DND-41 (cell line): ENCODE data around the gene F3.

Experiments used
- ATAC-seq: fragments of 200-7000 bp; cut with Tn5 transposase; 3 replicates; pipeline ENCODE4 v1.9.1; 2021; ENCODE audit warnings: low read depth; ENCODE audit not compliant: insufficient read depth
- DNase-seq: peaks from one replicate; pipeline ENCODE4 v3.0.0-alpha.2; 2020
- H2AFZ ChIP-seq: 2 replicates; pipeline ENCODE4 v1.6.0; 2012; ENCODE audit warnings: low read depth, low read length
- H3K27ac ChIP-seq: 2 replicates; pipeline ENCODE4 v1.5.1; 2012; ENCODE audit warnings: low read length, inconsistent platforms
- H3K27me3 ChIP-seq: fragments of 200-600 bp; sonication (generic); 2 replicates; pipeline ENCODE4 v1.6.0; 2012; ENCODE audit warnings: low read length, mild to moderate bottlenecking, inconsistent platforms; ENCODE audit not compliant: insufficient read depth, poor library complexity
- H3K36me3 ChIP-seq: 2 replicates; pipeline ENCODE4 v1.5.1; 2012; ENCODE audit warnings: low read length, inconsistent platforms; ENCODE audit not compliant: insufficient read depth
- H3K4me1 ChIP-seq: 2 replicates; pipeline ENCODE4 v1.5.1; 2012; ENCODE audit warnings: mild to moderate bottlenecking, low read length; ENCODE audit not compliant: insufficient read depth
- H3K4me2 ChIP-seq: 2 replicates; pipeline ENCODE4 v1.6.0; 2012; ENCODE audit warnings: mild to moderate bottlenecking, moderate library complexity, low read length, inconsistent platforms; ENCODE audit not compliant: insufficient read depth
- H3K4me3 ChIP-seq, 2 experiments: fragments of 200-600 bp in 1 of 2; shearing (Covaris generic) in 1 of 2; 2 replicates each; pipeline ENCODE4 v1.5.1; 2012 to 2016; ENCODE audit warnings: inconsistent platforms in 2 of 2, low read length in 2 of 2, mild to moderate bottlenecking in 2 of 2, low read depth in 1 of 2, moderate library complexity in 1 of 2
- H3K79me2 ChIP-seq: 2 replicates; pipeline ENCODE4 v1.6.0; 2012; ENCODE audit warnings: low read length, inconsistent platforms; ENCODE audit not compliant: insufficient read depth
- H3K9ac ChIP-seq: 2 replicates; pipeline ENCODE4 v1.6.0; 2012; ENCODE audit warnings: low read depth, mild to moderate bottlenecking, inconsistent platforms, low read length, moderate library complexity
- H3K9me3 ChIP-seq: 2 replicates; pipeline ENCODE4 v1.5.1; 2012; ENCODE audit warnings: low read length, moderate library complexity, mild to moderate bottlenecking, inconsistent platforms; ENCODE audit not compliant: insufficient read depth, severe bottlenecking
- H4K20me1 ChIP-seq: 2 replicates; pipeline ENCODE4 v1.6.0; 2012; ENCODE audit warnings: low read length; ENCODE audit not compliant: insufficient read depth
- EZH2 ChIP-seq: IDR thresholded peaks from 3 replicates; pipeline ENCODE4 v1.6.1; 2012; ENCODE audit warnings: borderline replicate concordance, low read depth, mild to moderate bottlenecking, moderate library complexity, low read length, inconsistent platforms; ENCODE audit not compliant: severe bottlenecking
- TF ChIP-seq, protein P1 (sequence below): IDR thresholded peaks from 2 replicates; pipeline ENCODE4 v1.5.1; 2012; ENCODE audit warnings: borderline replicate concordance, low read length, moderate library complexity, mild to moderate bottlenecking; ENCODE audit not compliant: poor library complexity, severe bottlenecking; ENCODE audit errors: extremely low read depth

F3 gene

DNA sequence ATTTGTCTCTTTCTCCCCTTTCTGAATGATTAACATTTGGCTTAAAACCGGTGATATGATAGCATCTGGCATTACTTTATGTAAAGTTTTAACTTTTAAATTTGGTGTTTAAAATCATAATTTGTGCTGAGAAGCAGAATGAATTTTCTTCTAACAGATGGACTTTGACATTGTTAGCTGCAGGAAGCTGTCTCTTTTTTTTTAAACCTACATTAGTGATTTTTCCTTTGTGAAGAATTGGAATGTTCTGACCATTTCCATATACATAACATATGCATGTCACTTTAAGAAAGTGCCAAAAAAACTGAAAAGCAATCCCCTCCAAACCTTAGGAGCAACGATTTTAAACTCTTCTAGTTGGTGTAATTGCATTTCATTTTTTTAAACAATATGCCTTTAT, 22.2 kb downstream of the F3 start:
- no peak overlapping the region for H3K9ac ChIP-seq
- H3K36me3 ChIP-seq: peaks cover 29% of the 10 kb centered on the region; the same call in 1 of the 2 replicates
- DNase-seq (no peak), ATAC-seq (no peak)
- H3K4me2 ChIP-seq: no peak overlapping the region
- no peaks in the 10 kb centered on the region for H3K79me2 ChIP-seq
- H4K20me1 ChIP-seq: no peaks in the 10 kb centered on the region
- H3K9me3 ChIP-seq: no peaks in the 10 kb centered on the region
- H3K4me1 ChIP-seq: no peaks in the 10 kb centered on the region
- H2AFZ ChIP-seq: no peak overlapping the region
- TF ChIP-seq, protein P1, sequence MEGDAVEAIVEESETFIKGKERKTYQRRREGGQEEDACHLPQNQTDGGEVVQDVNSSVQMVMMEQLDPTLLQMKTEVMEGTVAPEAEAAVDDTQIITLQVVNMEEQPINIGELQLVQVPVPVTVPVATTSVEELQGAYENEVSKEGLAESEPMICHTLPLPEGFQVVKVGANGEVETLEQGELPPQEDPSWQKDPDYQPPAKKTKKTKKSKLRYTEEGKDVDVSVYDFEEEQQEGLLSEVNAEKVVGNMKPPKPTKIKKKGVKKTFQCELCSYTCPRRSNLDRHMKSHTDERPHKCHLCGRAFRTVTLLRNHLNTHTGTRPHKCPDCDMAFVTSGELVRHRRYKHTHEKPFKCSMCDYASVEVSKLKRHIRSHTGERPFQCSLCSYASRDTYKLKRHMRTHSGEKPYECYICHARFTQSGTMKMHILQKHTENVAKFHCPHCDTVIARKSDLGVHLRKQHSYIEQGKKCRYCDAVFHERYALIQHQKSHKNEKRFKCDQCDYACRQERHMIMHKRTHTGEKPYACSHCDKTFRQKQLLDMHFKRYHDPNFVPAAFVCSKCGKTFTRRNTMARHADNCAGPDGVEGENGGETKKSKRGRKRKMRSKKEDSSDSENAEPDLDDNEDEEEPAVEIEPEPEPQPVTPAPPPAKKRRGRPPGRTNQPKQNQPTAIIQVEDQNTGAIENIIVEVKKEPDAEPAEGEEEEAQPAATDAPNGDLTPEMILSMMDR: no peak
- no peak for TF ChIP-seq EZH2
- no peak overlapping the region for H3K4me3 ChIP-seq
- H3K27me3 ChIP-seq: no peaks in the 10 kb centered on the region
- H3K27ac ChIP-seq: no peak overlapping the region

DNA sequence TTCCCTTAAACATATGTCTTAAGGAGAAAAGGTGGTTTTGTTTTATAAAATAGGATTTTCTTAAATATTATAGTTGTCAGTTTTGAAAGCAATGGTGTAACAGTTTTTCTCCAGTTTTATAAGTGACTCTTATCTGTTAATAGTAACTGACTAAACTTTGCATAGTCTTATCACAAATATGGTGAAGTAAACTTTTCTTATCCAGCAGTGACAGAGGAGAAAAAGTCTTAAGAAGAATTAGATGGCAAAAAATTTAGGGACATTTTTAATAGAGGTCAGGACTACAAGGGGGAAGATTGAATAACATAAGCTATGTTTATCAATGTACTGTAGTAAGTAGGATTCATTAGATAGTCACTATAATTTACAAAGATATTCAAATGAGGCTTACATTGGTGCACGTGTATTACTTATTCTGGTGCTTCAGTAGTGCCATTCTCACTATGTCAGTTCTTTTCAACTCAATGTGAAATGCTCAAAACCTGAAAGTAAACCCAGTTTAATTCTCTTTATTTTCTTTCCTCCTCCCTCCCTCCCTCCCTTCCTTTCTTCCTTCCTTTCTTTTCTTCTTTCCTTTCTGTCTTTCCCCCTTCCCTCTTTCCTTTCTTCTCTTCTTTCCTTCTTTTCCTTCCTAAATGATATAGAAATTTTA, 26.1 kb downstream of the F3 start:
- Histone ChIP-seq H3K4me2 (no peak overlapping the region), H3K9me3 (no peaks in the 10 kb centered on the region), H3K4me3 (no peak overlapping the region), H3K27me3 (no peaks in the 10 kb centered on the region), H3K79me2 (no peaks in the 10 kb centered on the region), H3K36me3 (peaks cover 29% of the 10 kb centered on the region; the same call in 1 of the 2 replicates), H3K27ac (no peak overlapping the region), H3K4me1 (no peaks in the 10 kb centered on the region), H2AFZ (no peak overlapping the region), H3K9ac (no peak overlapping the region), H4K20me1 (no peaks in the 10 kb centered on the region)
- TF ChIP-seq, protein P1: no peak
- TF ChIP-seq EZH2: no peak
- ATAC-seq (no peak), DNase-seq (no peak)

DNA sequence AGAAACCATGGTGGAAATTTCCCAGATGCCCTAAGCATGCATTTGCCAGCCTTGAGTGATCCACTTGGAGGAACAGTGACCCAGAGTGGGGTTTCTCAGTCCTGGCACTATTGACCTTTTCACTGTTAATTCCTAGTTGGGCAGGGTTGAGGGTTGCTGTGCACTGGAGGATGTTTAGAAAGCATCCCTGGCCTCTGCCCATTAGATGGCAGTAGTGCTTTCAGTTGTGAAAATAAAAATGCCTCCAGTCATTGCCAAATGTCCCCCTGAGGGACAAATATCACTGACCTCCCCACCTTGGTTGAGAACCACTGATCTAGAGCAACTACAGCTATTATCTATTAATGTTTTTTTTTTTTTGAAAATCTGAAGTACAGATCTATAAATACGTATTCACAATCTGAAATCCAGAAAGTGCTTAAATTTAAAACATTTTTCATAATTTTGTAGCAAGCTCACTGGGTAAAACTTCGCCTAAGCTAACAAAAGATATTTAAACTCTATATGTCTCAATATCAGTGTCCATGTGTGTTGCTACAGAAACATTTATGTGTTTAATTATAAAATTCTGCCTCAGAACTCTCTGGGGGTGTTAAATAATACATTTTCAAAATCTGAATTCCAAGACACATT, 27.3 kb downstream of the F3 start:
- Histone ChIP-seq H3K27ac (no peak overlapping the region), H3K27me3 (no peaks in the 10 kb centered on the region), H3K4me1 (no peaks in the 10 kb centered on the region), H3K36me3 (peaks cover 29% of the 10 kb centered on the region; the same call in 1 of the 2 replicates), H2AFZ (no peak overlapping the region), H3K9ac (no peak overlapping the region), H3K4me3 (no peak overlapping the region), H4K20me1 (no peaks in the 10 kb centered on the region), H3K4me2 (no peak overlapping the region), H3K9me3 (no peaks in the 10 kb centered on the region), H3K79me2 (no peaks in the 10 kb centered on the region)
- ATAC-seq (peak; percentile 77), DNase-seq (peak; percentile 32)
- no peak for TF ChIP-seq EZH2
- TF ChIP-seq, protein P1: peak; percentile 73
